Measurements from ENCODE around the gene PI4KA.

DNA sequence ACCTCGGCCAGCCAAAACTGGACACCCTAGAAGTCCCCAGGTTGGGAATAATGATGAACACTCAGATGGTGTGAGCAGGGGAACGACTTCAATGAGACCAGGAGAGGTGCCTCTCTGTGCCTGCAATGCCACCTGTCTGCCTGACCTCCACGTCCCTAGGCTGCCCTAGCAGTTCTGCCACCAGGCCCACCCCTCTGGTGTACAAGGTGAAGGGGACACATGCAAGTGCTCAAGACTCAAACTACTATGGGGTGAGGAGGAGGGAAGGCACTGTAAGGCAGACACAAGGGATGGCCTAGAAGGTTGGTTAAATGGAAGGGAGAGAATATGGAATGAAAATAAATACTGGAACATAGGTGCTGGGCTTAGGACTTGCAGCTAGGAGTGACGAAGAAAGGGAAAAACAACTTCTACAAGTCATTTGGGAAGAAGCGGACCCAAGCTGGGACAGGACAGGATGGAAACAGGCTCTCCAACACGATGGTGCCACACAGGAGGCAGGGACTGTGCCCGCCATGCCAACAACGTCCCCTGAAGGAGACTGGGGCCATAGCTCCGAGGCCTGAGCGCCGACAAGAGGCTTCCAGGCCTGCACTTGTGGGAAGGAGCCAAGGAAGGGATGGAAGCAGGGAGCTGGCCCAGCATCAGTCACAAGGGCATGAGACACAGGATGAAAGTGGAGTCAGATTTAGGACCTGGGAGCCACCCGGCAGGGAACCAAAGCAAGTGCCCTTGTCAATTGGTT lies 66.2 kb downstream of the PI4KA start:
- TF ChIP-seq, protein P1, sequence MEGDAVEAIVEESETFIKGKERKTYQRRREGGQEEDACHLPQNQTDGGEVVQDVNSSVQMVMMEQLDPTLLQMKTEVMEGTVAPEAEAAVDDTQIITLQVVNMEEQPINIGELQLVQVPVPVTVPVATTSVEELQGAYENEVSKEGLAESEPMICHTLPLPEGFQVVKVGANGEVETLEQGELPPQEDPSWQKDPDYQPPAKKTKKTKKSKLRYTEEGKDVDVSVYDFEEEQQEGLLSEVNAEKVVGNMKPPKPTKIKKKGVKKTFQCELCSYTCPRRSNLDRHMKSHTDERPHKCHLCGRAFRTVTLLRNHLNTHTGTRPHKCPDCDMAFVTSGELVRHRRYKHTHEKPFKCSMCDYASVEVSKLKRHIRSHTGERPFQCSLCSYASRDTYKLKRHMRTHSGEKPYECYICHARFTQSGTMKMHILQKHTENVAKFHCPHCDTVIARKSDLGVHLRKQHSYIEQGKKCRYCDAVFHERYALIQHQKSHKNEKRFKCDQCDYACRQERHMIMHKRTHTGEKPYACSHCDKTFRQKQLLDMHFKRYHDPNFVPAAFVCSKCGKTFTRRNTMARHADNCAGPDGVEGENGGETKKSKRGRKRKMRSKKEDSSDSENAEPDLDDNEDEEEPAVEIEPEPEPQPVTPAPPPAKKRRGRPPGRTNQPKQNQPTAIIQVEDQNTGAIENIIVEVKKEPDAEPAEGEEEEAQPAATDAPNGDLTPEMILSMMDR (conservative IDR thresholded peaks at IDR 0.05 in 1 of 2, IDR thresholded peaks at IDR 0.05 in 1 of 2; ENCODE audit: low read depth in 1 of 2, low read length in 2 of 2), result no peak
- TF ChIP-seq EZH2 (IDR thresholded peaks at IDR 0.05; ENCODE audit: low read length, missing control alignments), result no peak
